Activated CD4-positive, CD25-positive, alpha-beta regulatory T cell treated with anti-CD3 and anti-CD28 coated beads, Interleukin-2, amount 50 U/mL, for 72 hours (primary cell): ENCODE measurements around the gene EEPD1.

ENCODE experiments used
- DNase-seq: peaks from one replicate; pipeline ENCODE4 v3.0.0; 2021

Gene EEPD1

DNA sequence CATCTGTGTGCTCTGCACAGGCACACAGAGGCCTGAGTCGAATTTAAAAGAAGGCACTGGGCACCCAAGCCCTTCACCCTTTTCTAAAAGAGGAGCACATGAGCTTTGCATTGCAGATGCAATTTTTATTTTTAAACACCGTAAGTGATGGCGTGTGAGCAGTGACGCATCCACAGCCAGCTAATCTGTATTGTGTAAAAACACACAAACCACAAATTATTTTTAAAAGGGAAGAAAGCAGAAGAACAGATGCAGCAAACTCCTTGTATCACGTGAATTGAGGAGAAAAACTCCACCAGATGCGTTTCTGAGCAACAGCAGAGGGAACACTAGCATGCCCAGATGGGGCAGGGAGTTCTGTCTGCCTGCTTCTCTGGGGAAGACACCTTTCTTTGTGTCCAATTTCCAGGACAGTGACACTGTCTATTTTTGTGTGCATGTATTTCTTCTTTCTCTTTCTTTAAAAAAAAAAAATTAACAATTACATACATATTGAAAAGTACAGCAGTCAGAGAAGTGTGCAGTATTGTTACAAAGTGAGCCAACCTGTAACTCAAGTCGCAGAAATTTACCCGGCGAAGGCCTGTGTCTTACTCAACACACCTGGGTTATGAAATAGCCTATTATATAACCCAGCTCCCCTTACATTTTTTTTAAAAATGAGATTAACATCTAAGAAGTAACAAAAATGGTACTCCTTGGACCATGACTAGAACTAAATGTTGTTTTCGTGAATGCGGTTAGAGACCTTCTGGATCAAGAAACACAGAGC, 39.2 kb downstream of the EEPD1 start:
- no peak for DNase-seq

DNA sequence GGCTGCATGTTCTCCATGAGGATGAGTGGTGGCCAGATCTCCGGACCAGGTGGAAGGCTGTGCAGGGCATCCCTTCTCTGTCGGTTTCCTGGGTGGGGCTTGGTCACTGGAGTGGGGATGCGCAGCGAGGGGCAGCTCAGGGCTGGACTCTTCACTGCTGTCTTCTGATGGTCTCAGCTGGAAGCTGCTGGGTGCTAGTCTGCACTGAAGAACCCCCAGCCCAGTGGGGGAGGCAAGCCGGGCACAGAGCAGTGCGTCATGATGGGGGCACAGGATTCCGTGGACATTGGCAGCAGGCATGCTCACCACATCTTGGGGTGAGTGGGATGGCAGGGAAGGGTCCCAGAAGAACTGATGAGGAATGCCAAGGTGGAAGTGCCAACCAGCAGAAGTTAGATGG, 39.8 kb downstream of the EEPD1 start:
- no peak for DNase-seq

DNA sequence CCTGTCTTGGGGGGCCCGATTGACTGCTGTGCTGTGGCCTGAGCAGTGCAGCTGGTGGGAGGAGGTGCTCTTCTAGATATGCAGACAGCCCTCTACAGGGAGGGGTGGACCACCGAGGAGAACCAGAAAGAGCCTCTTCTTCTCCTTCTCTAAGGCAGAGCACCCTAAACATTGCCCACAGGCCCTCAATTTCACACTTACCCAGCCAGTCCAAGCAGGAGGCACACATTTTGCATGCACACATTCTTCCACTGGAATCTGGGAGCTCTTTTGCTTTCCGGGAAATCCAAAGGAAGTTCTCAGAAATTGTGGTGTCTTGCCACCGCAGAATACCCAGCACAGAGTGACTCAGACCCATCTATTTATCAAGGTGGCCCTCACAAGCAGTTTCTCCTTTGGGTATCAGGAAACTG, 45.8 kb downstream of the EEPD1 start:
- no peak for DNase-seq

DNA sequence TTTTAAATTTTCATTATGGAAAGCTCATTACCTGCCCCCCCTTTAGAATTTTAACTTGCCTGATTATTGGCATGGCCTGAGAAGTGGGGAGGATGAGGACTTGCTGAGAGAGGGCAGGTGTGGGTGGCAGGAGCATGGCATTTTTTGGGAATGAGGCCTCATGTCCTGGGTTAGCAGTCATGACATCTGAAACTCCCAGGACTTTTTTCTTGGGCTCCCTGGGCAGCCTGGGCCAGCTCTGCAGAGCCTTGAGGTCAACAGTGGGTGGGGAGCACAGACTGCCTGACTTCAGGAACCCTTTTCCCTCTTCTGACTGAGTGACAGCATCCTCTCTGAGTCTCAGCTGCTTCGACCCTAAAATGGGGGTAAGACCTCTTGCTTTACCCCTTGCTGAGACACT, 46.3 kb downstream of the EEPD1 start:
- no peak for DNase-seq

DNA sequence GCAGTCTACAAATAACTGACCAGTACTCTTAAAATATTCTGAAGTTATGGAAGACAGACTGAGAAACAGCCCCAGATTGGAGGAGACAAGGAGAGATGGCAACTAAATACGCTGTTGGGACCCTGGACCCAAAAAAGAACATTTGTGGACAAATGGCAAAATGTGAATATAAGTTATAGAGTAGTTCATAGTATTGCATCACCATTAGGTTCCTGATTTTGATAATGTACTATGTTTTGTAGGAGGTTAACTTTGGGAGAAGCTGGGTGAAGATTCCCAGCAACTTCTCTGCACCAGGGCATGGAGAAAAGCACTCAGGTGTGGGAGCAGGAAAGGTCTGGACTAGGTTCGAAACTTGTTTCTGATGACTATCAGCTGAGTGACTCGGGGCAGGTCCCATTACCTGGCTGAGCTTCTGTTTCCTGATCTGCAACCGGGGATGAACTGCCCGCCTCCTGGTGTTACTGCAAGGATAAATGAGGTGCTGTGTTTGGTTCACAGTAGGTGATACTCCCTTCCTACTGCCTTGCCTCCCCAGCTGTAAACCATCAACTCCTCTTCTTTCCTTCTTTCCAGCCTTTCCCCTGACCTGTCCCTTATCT, 48.2 kb downstream of the EEPD1 start:
- no peak for DNase-seq

DNA sequence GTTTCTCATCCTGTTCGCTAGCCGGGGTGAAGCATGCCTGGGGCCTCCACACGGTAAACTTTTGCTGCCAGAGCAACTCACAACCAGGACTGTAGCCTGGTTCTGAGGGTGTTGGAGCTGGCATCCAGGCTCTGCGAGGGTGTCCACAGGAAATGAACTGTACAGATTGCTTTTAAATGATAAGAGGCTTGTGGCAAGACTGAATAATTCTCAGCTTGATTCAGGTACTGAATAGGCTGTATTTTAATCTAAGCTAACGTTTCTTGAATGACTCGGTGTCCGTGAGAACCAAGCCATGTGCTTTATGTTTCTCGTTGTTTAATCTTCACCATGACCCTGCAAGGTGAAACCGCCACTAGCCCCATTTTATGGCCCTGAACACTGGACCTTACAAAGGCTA, 49.3 kb downstream of the EEPD1 start:
- DNase-seq, result no peak

DNA sequence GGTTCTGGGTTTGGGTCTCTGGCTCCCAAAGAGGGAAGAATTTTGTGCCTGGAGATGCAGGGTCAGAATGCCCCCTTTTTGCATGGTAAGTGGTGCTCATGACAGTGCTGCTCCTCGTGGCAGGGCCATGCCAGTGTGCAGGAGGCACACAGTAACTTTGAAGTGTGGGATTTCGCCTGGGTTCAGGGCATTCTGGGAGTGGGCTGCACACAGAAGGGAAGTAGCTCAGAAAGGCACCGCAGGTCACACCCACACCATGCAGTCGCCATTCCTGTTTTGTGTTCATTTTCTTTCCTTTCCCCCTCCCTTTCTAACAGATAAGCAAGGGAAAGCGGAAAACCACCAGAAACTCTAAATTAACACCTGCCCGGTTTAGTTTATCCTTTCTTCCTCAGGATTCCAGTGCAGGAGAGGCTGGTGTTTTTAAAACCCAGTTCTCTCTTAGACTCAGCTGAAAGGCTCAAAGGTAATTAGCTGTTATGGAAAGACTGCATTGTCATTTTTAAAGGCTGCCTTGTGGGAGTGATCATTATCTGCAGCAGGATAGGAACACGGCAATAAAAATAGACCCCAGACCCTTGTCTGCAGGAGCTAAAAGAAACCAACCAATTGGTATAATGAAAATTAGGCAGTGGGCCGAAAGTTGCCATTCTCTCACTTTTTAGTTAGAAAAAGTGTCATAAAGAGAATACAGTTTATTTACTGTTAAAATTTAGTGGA, 50.2 kb downstream of the EEPD1 start:
- DNase-seq, result no peak

DNA sequence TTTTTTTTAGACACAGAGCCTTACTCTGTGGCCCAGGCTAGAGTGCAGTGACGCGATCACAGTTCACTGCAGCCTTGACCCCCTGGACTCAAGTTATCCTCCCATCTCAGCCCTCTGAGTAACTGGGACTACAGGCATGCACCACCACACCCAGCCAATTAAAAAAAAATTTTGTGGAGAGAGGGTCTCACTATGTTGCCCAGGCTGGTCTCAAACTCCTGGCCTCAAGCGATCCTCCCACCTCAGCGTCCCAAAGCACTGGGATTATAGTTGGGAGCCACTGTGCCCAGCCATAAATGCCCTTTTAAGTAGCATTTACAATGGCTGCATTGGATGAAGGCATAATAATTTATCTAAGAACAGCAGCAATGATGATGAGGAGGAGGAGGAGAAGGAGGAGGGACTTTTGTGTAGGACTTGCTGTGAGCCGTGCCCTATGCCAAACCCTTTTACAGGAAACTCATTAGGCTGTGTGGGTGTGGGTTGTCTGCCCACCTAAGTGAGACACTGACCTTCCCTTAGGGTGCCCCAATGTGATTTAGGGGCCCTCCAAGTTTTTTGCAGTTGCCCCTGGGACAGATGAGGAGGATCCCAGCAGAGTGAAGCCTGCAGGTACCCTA, 51.1 kb downstream of the EEPD1 start:
- DNase-seq, result no peak

DNA sequence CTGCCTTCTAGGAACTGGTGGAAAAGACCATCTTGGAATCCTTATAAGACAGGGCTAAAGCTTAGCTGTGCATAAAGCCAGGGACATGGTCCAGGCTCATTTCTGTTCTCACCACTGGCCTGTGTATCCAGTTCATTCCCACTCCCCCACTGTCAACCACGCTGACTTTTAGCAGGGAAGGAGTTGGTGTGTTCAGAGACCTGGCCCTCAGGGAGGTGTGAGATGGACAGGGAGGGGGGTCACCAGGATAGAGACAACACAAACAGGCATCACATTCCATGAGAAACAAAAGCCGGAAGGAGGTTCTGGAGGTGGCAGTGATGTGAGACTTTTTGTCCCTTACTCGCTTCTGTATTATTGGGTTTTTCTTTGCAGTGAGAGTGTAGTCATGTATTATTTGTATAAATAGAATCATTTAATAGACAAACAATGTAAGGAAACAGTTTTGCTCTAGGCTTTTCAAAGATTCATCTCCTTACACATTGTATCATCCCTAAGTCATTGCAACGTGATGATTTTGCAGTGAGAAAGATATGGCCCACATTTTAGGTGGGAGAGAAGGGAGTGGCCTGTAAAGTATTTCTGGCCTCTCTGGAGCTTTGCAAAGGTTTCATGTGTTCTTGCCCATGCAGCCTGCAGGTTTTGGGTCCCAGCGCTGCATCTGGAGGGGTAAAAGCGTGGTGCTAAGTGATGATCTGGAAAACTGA, 52.0 kb downstream of the EEPD1 start:
- DNase-seq, result no peak

DNA sequence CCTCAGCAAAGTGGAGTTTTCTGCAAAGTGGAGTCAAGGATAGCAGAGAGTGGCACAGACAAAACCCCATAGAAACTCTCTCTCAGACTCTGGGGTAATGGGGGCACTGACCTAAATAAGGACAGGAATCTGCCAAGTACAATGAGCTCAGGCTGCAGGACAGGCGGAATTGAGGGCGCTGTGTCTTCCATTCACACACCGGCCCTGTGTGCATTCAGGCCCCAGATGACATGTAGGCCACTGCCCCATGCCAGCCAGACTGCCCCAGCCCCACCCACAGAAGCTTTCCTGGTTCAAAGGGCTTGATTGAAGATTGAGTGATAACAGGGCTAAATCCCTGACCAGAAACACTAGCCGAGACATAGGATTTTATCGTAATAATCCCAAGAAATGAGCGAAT, 52.7 kb downstream of the EEPD1 start:
- DNase-seq, result no peak

DNA sequence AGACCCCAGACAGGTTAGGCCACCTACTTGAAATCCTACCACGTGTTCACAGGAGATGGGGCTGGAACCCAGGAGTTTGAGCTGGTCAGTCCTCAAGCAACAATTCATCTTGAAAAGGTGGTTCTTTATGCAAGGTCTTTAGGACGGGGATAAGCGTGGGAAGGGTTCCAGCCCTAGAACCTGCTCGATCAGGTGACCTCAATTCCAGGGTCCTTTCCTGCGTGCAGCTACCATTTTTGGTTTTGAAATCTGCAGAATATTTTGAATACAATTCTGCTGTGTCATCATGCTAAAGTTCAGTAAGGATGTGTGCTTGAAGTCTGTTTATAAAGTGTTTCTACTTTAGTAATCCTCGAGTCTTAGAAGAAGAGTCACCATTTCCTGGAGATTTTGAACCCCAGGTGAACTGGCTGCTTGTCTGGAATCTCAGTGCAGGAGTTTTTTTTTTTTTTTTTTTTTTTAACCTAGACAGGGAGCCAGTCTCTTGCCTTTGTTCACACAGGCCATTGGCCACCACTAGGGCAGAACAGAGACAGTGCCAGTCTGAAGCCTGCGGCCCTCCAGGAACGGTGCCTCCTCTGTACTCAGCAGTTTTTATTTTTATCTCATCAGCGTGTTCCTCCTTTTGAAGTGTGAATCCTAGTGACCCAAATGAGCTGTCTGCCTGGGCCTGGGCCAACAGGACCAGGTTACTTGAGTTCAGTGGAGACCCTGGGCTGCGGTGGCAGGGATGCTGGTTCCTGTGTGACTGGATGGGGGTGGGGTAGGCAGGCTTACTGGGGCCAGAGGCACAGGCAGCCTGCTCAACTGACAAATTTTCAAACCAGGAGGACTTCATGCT, 54.6 kb downstream of the EEPD1 start:
- DNase-seq, result no peak

DNA sequence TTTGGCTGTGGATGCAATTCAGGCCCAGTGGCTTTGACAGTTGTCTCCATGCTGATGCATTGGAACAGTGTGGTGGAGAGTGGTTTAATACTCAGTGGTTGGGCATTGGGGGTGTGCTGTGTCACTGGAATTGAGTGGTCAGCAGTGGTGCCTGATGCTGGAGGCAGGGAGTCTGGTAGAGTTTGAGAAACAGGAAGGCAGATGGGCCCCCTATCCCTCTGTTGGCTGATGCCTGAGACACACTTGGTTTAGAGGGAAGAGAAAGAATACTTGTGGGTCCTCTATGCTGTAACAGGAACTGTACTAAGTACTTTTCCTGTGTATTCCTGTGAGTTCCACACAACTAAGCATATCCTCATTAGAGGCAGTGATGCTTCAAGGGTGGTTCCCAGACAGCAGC, 55.4 kb downstream of the EEPD1 start:
- no peak for DNase-seq

DNA sequence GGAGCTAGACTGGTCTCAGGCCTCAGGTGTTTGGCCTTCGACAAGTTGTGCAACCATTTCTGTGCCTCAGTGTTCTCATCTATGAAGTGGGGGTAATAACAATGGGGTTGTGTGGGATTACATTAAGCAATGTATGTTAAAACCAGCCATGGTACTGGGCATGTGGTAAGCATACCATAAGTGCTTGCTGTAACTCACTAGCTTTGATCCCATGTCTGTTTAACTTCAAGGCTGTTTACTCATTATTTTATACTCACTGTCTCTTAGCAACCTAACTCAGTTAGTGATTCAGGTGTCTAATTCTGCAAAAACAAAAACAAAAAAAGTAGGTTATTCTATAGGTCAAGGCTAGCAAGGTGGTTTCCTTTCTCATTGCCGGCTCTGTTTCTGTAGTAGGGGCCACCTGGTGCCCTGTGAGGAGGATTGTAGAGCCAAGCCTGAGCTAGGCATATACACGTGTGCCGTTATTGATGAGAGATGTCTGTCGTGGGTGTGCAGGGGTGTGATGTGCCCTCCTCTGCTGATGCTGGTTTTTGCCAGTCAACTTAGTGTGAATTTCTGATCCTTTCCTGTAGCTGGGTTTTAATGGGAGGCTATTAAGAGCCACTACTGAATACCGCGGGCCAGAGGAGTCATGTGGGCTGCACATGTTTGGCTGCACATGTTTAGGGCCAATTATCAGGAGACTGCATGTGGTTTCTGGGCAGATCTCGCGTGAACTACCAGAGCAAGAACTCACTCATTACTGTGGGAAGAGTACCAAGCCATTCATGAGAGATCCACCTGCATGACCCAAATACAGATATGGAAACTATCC, 56.2 kb downstream of the EEPD1 start:
- DNase-seq, result no peak

DNA sequence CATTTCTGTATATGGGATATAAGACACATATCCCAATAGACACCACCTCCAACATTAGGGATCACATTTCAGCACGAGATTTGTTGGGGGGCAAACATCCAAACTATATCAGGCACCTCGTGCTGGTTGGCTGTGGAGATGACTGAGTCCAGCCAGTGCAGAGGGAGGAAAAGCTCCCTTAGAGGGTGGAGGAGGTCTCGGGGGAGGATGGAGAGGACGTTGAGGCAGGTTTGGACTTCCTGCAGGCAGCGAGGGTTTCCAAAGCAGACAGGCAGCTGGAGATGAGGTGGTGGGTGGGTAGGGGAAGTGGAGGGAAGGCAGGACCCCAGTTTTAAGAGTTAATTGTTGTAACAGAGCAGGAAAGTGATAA, 56.7 kb downstream of the EEPD1 start:
- no peak for DNase-seq

DNA sequence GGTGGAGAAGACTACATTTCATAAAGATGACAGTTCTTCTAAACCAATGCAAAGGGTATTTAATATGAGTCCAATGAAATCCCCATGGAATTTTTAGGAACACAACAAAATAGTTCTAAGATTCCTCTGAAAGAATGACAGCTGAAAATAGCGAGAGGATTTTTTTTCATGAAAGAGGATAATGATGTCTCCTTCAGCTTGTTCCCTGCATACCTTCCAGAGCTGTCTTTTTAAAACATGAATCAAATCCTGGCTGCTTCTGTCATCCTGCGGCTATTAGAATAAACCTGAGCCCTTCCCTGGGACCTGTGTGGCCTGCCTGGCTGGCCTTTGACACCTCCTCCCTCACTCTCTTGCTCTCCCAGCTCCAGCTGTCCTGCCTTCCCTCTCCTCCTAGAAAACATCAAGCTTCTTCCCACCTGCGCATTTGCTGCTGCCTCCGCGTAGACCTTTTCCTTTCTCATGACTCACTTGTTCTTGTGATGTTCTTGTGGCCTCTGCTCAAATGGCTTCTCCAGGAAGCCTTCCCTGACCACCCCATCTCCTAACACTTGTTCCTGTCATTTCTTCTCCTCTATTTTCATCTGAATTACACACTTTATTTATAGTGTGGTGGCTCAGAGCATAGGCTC, 57.4 kb downstream of the EEPD1 start:
- no peak for DNase-seq

DNA sequence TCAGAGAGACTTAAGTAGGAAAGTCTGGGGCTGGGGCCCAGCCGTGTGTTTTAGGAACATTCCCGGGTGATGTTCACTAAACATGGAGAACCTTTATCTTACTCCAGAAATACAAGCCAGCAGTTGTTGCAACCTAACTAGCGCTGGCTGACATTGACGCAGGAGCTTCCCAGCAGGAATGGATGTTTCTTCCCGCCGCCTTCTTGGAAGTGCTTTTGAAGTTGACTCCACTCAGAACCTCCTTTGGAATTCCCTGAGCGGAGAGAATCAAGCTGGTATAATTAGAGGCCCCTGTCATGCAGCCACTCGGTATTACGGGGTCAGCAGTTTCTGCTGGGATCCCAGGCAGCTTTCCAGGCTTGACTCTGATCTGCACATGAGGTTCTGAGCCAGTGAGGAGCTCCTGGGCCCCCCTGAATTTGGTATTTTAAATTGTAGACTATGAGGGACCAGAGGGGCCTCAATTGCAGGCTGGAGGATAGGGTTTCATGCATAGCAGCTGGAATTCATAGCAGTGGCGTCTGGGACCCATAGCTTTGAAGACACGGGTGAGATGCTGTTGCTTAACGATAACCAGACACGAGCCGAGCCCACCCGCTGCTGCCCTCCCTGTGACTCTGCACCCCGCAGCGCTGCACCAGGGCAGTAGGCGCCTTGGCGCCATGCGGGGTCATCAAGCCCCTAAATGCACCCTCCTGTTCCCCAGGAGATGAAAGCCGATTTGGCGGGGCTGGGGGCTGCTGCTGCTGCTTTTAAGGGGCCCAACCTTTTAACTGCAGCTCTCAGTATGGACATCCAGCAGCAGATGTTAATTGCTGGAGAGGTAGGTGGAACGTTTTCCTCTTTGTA, 61.8 kb downstream of the EEPD1 start:
- no peak for DNase-seq

DNA sequence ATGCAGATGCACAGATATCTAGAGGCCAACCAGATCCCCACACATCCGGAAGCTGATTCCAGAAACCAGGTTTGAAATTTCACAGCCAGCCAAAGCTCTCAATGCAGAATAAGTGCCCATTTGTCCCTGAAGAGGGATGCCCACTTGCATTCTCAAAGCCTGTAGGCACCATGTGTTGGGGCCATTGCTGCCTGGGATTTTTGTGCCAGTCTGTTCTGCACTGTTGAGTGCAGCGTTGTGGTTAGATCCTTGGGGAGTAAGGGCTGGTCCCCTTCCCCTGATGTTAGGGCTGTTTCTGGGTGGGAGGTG, 62.4 kb downstream of the EEPD1 start:
- DNase-seq, result no peak

DNA sequence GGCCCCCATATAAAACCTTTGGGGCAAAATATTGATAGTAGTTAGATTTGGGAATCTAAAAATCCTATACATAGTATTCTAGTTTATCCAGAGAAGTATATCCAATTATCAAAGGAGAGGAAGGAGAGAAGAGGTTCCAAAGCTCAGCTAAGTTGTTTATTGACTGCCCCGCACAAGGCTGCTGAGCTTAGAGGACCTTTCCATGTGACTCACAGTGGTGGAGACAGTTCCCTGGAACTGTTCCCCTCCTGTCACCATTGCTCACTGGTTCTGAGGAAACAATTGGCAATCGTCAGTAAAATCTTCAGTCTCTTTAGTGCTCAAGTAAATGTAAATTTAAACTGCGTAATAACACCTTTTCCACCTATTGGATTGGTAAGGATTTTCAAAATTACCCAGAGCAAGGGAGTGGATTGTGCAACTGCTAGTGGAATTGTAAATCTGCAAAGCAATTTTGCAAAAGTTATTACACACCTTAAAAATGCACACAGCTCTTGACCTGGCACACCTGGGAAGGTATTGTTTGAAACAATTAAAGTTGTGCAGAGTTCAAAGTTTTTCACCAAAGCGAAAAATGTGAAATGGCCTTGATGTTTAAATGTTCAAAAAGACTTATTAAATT, 63.1 kb downstream of the EEPD1 start:
- no peak for DNase-seq

DNA sequence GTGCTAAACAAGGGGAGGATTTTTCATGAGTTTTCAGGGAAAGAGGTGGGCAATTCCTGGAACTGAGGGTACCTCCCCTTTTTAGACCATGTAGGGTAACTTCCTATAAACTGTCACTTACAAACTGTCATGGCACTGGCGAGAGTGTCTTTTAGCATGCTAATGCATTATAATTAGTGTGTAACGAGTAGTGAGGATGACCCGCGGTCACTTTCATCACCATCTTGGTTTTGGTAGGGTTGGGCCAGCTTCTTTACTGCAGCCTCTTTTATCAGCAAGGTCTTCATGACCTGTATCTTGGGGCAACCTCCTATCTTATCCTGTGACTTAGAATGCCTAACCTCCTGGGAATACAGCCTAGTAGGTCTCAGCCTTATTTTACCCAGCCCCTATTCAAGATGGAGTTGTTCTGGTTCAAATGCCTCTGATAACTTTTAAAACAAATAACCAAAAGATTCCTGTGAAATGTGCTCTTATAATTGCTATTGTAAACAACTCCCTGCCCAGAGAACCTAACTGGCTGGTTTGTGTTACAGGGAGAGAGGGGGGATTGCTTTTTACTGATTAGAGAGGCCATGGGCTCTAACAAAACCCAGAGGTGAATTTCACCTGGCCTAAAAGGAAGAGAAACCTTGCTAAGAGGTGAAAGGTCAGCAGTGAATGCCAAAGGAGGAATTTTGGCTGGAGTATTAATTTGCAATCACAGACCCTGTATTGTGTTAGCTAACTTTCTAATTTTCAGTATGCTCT, 64.3 kb downstream of the EEPD1 start:
- DNase-seq, result no peak
